ENCODE measurements around the gene TLCD3A.
A peak's percentile ranks its signal among the peaks of the same experiment; 100 is the strongest.

TLCD3A gene

GRCh38 chr17:705863-706262 lies 26.5 kb upstream of the TLCD3A start:
- H3K36me3 ChIP-seq (ENCODE audit: control insufficient read depth, insufficient read depth, low read length): peaks cover 6% of the 10 kb centered on the region
- no peak overlapping the region for H3K4me3 ChIP-seq (ENCODE audit: insufficient read depth, low read depth, low read length)
- H3K9me3 ChIP-seq (ENCODE audit: control insufficient read depth, low read length): no peaks in the 10 kb centered on the region
- H3K27me3 ChIP-seq (ENCODE audit: control insufficient read depth, insufficient read depth, low read length, poor library complexity, severe bottlenecking): no peaks in the 10 kb centered on the region
- WGBS, 2 experiments: 96 to 98% methylated on average over 6 of the region's 6 CpGs
- no peak overlapping the region for H3K27ac ChIP-seq (ENCODE audit: insufficient read depth, low read depth, low read length, poor library complexity, severe bottlenecking)
- H3K4me1 ChIP-seq (ENCODE audit: control insufficient read depth, insufficient read depth, low read length): no peaks in the 10 kb centered on the region

DNA sequence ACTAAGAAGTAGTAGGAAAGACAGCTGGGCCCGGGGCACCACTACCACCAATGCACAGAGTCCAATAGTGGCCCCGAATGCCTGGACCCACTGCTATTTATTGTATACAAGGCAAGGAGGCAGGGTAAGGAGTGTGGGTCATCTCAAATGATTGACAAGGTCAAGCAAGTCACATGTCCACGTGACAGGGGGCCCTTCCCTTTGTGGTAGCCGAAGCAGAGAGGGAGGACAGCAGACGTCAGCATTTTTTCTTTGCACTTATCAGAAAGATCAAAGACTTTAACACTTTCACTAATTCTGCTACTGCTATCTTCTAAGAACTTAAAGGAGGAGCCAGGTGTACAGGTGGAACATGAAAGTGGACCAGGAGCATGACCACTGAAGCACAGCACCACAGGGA lies 24.3 kb upstream of the TLCD3A start:
- Histone ChIP-seq H3K36me3 (ENCODE audit: control insufficient read depth, insufficient read depth, low read length) (peaks cover 6% of the 10 kb centered on the region), H3K27ac (ENCODE audit: insufficient read depth, low read depth, low read length, poor library complexity, severe bottlenecking) (no peak overlapping the region), H3K9me3 (ENCODE audit: control insufficient read depth, low read length) (no peaks in the 10 kb centered on the region), H3K4me1 (ENCODE audit: control insufficient read depth, insufficient read depth, low read length) (no peaks in the 10 kb centered on the region), H3K27me3 (ENCODE audit: control insufficient read depth, insufficient read depth, low read length, poor library complexity, severe bottlenecking) (no peaks in the 10 kb centered on the region), H3K4me3 (ENCODE audit: insufficient read depth, low read depth, low read length) (no peak overlapping the region)
- 91% methylated on average over 5 of the region's 5 CpGs for WGBS, 2 experiments

DNA sequence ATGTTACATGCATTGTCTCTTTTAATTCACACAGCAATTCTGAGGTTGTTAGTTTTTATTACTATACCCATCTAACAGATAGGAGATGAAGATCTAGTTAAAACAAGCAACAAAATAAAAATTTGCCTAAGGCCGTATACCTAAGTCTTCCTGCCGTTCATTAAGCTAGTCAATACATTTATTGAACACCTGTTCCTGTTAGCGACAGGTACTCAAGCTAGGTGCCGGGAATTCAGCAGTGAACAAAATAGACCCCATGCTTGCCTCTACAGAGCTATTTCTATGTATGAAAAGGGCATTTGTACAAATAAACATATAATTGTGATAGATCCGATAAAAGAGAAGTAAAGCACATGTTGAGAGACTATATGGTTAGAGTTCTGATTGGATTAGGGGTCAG lies 14.3 kb upstream of the TLCD3A start:
- no peaks in the 10 kb centered on the region for H3K9me3 ChIP-seq (ENCODE audit: control insufficient read depth, low read length)
- H3K27ac ChIP-seq (ENCODE audit: insufficient read depth, low read depth, low read length, poor library complexity, severe bottlenecking): no peak overlapping the region
- no peak overlapping the region for H3K4me3 ChIP-seq (ENCODE audit: insufficient read depth, low read depth, low read length)
- H3K27me3 ChIP-seq (ENCODE audit: control insufficient read depth, insufficient read depth, low read length, poor library complexity, severe bottlenecking): no peaks in the 10 kb centered on the region
- H3K36me3 ChIP-seq (ENCODE audit: control insufficient read depth, insufficient read depth, low read length): no peaks in the 10 kb centered on the region
- WGBS, 2 experiments: 90 to 98% methylated on average over 4 of the region's 5 CpGs
- no peaks in the 10 kb centered on the region for H3K4me1 ChIP-seq (ENCODE audit: control insufficient read depth, insufficient read depth, low read length)

- no peaks in the 10 kb centered on the region for H3K27me3 ChIP-seq (ENCODE audit: control insufficient read depth, insufficient read depth, low read length, poor library complexity, severe bottlenecking)
- H3K4me1 ChIP-seq (ENCODE audit: control insufficient read depth, insufficient read depth, low read length): no peaks in the 10 kb centered on the region
- H3K4me3 ChIP-seq (ENCODE audit: insufficient read depth, low read depth, low read length): no peak overlapping the region
- no peak overlapping the region for H3K27ac ChIP-seq (ENCODE audit: insufficient read depth, low read depth, low read length, poor library complexity, severe bottlenecking)
- no peaks in the 10 kb centered on the region for H3K9me3 ChIP-seq (ENCODE audit: control insufficient read depth, low read length)
- WGBS, 2 experiments: 87 to 90% methylated on average over 13 of the region's 13 CpGs
- no peaks in the 10 kb centered on the region for H3K36me3 ChIP-seq (ENCODE audit: control insufficient read depth, insufficient read depth, low read length)
Observed at GRCh38 chr17:720706-721539, 11.5 kb upstream of the TLCD3A start.

DNA sequence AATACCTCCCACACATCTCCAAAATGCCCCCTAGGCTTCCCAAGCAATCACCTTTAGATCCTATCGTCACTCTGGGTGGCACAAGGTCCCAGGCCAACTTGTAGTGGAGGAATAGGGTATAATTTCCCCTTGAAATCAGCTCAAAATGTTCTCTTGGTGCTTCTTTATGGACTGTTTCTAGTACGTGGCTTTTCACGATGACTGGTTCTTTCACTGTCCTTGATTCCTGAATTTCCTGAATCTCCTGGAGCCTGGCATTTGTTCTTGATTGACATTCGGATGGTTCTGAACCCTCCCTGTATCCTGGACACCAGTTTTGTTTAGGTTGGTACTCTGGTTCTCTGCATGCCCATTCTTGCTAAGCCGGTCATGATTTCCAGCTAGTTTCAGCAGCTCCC lies 10.9 kb upstream of the TLCD3A start:
- H3K9me3 ChIP-seq (ENCODE audit: control insufficient read depth, low read length): no peaks in the 10 kb centered on the region
- no peaks in the 10 kb centered on the region for H3K27me3 ChIP-seq (ENCODE audit: control insufficient read depth, insufficient read depth, low read length, poor library complexity, severe bottlenecking)
- 81 to 88% methylated on average over 5 of the region's 5 CpGs for WGBS, 2 experiments

GRCh38 chr17:725084-725483 lies 7.3 kb upstream of the TLCD3A start:
- Histone ChIP-seq H3K36me3 (ENCODE audit: control insufficient read depth, insufficient read depth, low read length) (no peaks in the 10 kb centered on the region), H3K27ac (ENCODE audit: insufficient read depth, low read depth, low read length, poor library complexity, severe bottlenecking) (no peak overlapping the region), H3K9me3 (ENCODE audit: control insufficient read depth, low read length) (no peaks in the 10 kb centered on the region), H3K4me1 (ENCODE audit: control insufficient read depth, insufficient read depth, low read length) (peaks cover 3% of the 10 kb centered on the region), H3K4me3 (ENCODE audit: insufficient read depth, low read depth, low read length) (no peak overlapping the region), H3K27me3 (ENCODE audit: control insufficient read depth, insufficient read depth, low read length, poor library complexity, severe bottlenecking) (no peaks in the 10 kb centered on the region)
- 91 to 96% methylated on average over 14 of the region's 14 CpGs for WGBS, 2 experiments

More for the DNA sequence above, 10.9 kb upstream of the TLCD3A start:
- H3K4me1 ChIP-seq (ENCODE audit: control insufficient read depth, insufficient read depth, low read length): no peaks in the 10 kb centered on the region
- H3K36me3 ChIP-seq (ENCODE audit: control insufficient read depth, insufficient read depth, low read length): no peaks in the 10 kb centered on the region
- H3K4me3 ChIP-seq (ENCODE audit: insufficient read depth, low read depth, low read length): no peak overlapping the region
- H3K27ac ChIP-seq (ENCODE audit: insufficient read depth, low read depth, low read length, poor library complexity, severe bottlenecking): no peak overlapping the region

- Histone ChIP-seq H3K27me3 (ENCODE audit: control insufficient read depth, insufficient read depth, low read length, poor library complexity, severe bottlenecking) (no peaks in the 10 kb centered on the region), H3K4me1 (ENCODE audit: control insufficient read depth, insufficient read depth, low read length) (peaks cover 3% of the 10 kb centered on the region), H3K27ac (ENCODE audit: insufficient read depth, low read depth, low read length, poor library complexity, severe bottlenecking) (no peak overlapping the region), H3K4me3 (ENCODE audit: insufficient read depth, low read depth, low read length) (no peak overlapping the region), H3K9me3 (ENCODE audit: control insufficient read depth, low read length) (no peaks in the 10 kb centered on the region), H3K36me3 (ENCODE audit: control insufficient read depth, insufficient read depth, low read length) (no peaks in the 10 kb centered on the region)
- 69 to 74% methylated on average over 12 of the region's 12 CpGs for WGBS, 2 experiments
Observed at GRCh38 chr17:725746-726145, 6.7 kb upstream of the TLCD3A start.

DNA sequence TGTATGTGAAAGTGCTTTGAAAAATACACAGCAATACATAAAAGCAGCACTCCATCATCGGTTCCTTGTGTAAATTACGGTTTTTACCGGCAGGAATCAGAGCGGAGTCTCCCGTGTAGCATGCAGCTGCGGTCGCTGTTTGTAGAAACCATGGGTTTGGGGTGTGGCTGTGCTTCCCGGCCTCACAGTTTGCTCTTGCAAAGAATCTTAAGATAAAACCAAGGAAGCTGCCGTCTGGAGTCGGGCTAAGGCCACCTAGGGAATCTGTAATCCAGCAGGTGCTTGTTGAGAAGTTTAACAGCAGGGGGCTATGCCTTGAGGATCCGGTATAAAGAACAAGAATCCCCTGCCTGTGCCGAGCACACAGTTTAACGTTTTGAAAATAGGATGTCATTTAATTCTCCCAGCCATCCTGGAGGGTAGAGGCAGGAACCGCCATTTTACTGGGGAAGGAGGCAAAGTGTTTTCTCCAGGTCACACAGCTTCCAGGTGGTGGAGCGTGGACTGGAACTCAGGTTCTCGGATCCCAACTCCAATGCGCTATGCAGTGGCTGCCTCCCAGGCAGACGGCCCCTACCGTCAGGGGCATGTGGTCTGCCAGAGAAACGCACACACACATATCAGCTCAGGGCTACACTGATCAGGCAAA lies 6.0 kb upstream of the TLCD3A start:
- no peaks in the 10 kb centered on the region for H3K9me3 ChIP-seq (ENCODE audit: control insufficient read depth, low read length)
- 39 to 40% methylated on average over 20 of the region's 20 CpGs for WGBS, 2 experiments
- H3K4me3 ChIP-seq (ENCODE audit: insufficient read depth, low read depth, low read length): no peak overlapping the region
- no peaks in the 10 kb centered on the region for H3K36me3 ChIP-seq (ENCODE audit: control insufficient read depth, insufficient read depth, low read length)
- no peaks in the 10 kb centered on the region for H3K27me3 ChIP-seq (ENCODE audit: control insufficient read depth, insufficient read depth, low read length, poor library complexity, severe bottlenecking)
- peaks cover 3% of the 10 kb centered on the region for H3K4me1 ChIP-seq (ENCODE audit: control insufficient read depth, insufficient read depth, low read length)
- no peak overlapping the region for H3K27ac ChIP-seq (ENCODE audit: insufficient read depth, low read depth, low read length, poor library complexity, severe bottlenecking)

- no peak overlapping the region for H3K27ac ChIP-seq (ENCODE audit: insufficient read depth, low read depth, low read length, poor library complexity, severe bottlenecking)
- H3K27me3 ChIP-seq (ENCODE audit: control insufficient read depth, insufficient read depth, low read length, poor library complexity, severe bottlenecking): no peaks in the 10 kb centered on the region
- peaks cover 11% of the 10 kb centered on the region for H3K4me1 ChIP-seq (ENCODE audit: control insufficient read depth, insufficient read depth, low read length)
- 95 to 96% methylated on average over 4 to 5 of the region's 5 CpGs for WGBS, 2 experiments
- H3K36me3 ChIP-seq (ENCODE audit: control insufficient read depth, insufficient read depth, low read length): no peaks in the 10 kb centered on the region
- no peaks in the 10 kb centered on the region for H3K9me3 ChIP-seq (ENCODE audit: control insufficient read depth, low read length)
- no peak overlapping the region for H3K4me3 ChIP-seq (ENCODE audit: insufficient read depth, low read depth, low read length)
Observed at GRCh38 chr17:728911-729310, 3.5 kb upstream of the TLCD3A start.

DNA sequence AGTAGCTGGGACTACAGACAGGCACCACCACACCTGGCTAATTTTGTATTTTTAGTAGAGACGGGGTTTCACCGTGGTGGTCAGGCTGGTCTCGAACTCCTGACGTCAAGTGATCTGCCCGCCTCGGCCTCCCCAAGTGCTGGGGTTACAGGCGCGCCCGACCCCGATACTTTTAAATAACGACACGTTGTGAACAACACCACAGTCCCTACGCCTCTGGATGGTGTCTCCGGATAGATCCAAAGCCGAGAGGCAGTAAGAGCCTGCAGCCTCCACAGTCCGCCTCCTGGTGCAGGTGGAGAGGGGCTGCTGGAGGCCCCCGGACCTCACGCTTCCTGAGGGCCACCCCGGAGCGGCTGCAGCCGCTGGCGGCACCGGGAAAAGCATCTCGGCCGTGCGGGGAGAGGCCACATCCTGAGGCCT lies 741 bp upstream of the TLCD3A start:
- WGBS, 2 experiments: 22 to 24% methylated on average over 26 of the region's 26 CpGs
- peak overlapping the region; percentile 85 for H3K4me3 ChIP-seq (ENCODE audit: insufficient read depth, low read depth, low read length)
- no peak overlapping the region for H3K27ac ChIP-seq (ENCODE audit: insufficient read depth, low read depth, low read length, poor library complexity, severe bottlenecking)
- H3K4me1 ChIP-seq (ENCODE audit: control insufficient read depth, insufficient read depth, low read length): peaks cover 11% of the 10 kb centered on the region
- H3K36me3 ChIP-seq (ENCODE audit: control insufficient read depth, insufficient read depth, low read length): peaks cover 10% of the 10 kb centered on the region
- no peaks in the 10 kb centered on the region for H3K27me3 ChIP-seq (ENCODE audit: control insufficient read depth, insufficient read depth, low read length, poor library complexity, severe bottlenecking)
- no peaks in the 10 kb centered on the region for H3K9me3 ChIP-seq (ENCODE audit: control insufficient read depth, low read length)

Measured in ectodermal cell (in vitro differentiated cells).